GM12878 (cell line): ENCODE measurements around the gene PIK3R5. TPM values are rescaled to one million over a fixed set of nuclear protein-coding genes. Genes with fewer than 3 reads are reported as not detected.

Source experiments
- ATAC-seq: fragments of 200-7000 bp; cut with Tn5 transposase; 3 replicates; pipeline ENCODE4 v1.9.1; 2020; ENCODE audit warnings: mild to moderate bottlenecking, moderate library complexity
- BruUV-seq: library from RNA; stranded (reverse); fragments of 400-500 nt; replicated peaks from 2 replicates; lab custom pipeline; 2021; lab: Mats Ljungman, UMichigan
- CTCF ChIA-PET: fragments of 300-600 bp; sonication (Branson Sonifier 250); formaldehyde crosslinking; extraction: SDS; loops from one replicate; lab custom pipeline; 2021; ENCODE audit warnings: inconsistent platforms; lab: Yijun Ruan, JAX
- POLR2A ChIA-PET: fragments of 350-600 bp; formaldehyde crosslinking; extraction: SDS; loops from one replicate; lab custom pipeline; 2021; ENCODE audit warnings: inconsistent platforms; lab: Charles Lee
- RAD21 ChIA-PET: fragments of 300-600 bp; sonication (Branson Sonifier 250); formaldehyde crosslinking; loops from one replicate; lab custom pipeline; 2023; ENCODE audit warnings: antibody characterized with exemption; ENCODE audit not compliant: unreplicated experiment; lab: Charles Lee
- SMC1A ChIA-PET: fragments of 300-600 bp; sonication (Branson Sonifier 250); formaldehyde crosslinking; loops from one replicate; lab custom pipeline; 2023; ENCODE audit not compliant: unreplicated experiment, uncharacterized antibody; lab: Charles Lee
- DNase-seq: peaks from one replicate; pipeline ENCODE4 v3.0.0-alpha.2; 2011; ENCODE audit warnings: low read depth, low spot score
- FAIRE-seq: peaks from 3 replicates; lab custom pipeline; 2011; peaks lifted over from hg19 to GRCh38; lab: Jason Lieb, UNC
- H2AFZ ChIP-seq: 2 replicates; pipeline ENCODE4 v1.6.0; 2011; ENCODE audit warnings: low read depth, low read length, control low read depth; ENCODE audit not compliant: control insufficient read depth
- H3K27ac ChIP-seq: 2 replicates; pipeline ENCODE4 v1.5.1; 2011; ENCODE audit warnings: control low read depth; ENCODE audit not compliant: control insufficient read depth, insufficient read depth
- H3K27me3 ChIP-seq, 2 experiments: replicated peaks in 1 of 2; 2 replicates each; pipeline versions ENCODE4 v1.6.0 to v1.6.1; 2011; ENCODE audit warnings: low read length in 1 of 2; ENCODE audit not compliant: control insufficient read depth in 2 of 2, insufficient read depth in 2 of 2
- H3K36me3 ChIP-seq, 2 experiments: 2 replicates each; pipeline ENCODE4 v1.5.1; 2011; ENCODE audit warnings: low read length in 1 of 2; ENCODE audit not compliant: control insufficient read depth in 2 of 2, insufficient read depth in 2 of 2
- H3K4me1 ChIP-seq: 2 replicates; pipeline ENCODE4 v1.6.1; 2011; ENCODE audit warnings: mild to moderate bottlenecking, low read length, moderate library complexity, mixed read lengths; ENCODE audit not compliant: control insufficient read depth, insufficient read depth
- H3K4me2 ChIP-seq: 2 replicates; pipeline ENCODE4 v1.6.0; 2011; ENCODE audit warnings: control low read depth; ENCODE audit not compliant: control insufficient read depth, insufficient read depth
- H3K4me3 ChIP-seq: fragments of 200-600 bp; sonication (generic); 2 replicates; pipeline ENCODE4 v1.5.1; 2016
- H3K79me2 ChIP-seq: 2 replicates; pipeline ENCODE4 v1.6.0; 2011; ENCODE audit warnings: low read length; ENCODE audit not compliant: control insufficient read depth, insufficient read depth
- H3K9ac ChIP-seq: 2 replicates; pipeline ENCODE4 v1.8.0; 2011; ENCODE audit warnings: low read length, control low read depth, mixed read lengths; ENCODE audit not compliant: control insufficient read depth, insufficient read depth
- H3K9me3 ChIP-seq: replicated peaks from 3 replicates; pipeline ENCODE4 v1.5.1; 2011; ENCODE audit warnings: mild to moderate bottlenecking, low read length; ENCODE audit not compliant: control insufficient read depth, insufficient read depth
- H4K20me1 ChIP-seq: 2 replicates; pipeline ENCODE4 v1.6.0; 2011; ENCODE audit not compliant: control insufficient read depth, insufficient read depth
- CBFB ChIP-seq: IDR thresholded peaks from 2 replicates; pipeline ENCODE4 v1.6.1; 2016; ENCODE audit warnings: antibody characterized with exemption, low read depth
- CUX1 ChIP-seq: IDR thresholded peaks from 2 replicates; pipeline ENCODE4 v1.6.1; 2012; ENCODE audit warnings: improper control_type of control experiment, low read depth, low read length; ENCODE audit not compliant: insufficient replicate concordance
- DPF2 ChIP-seq: fragments of 450-650 bp; IDR thresholded peaks from 2 replicates; pipeline ENCODE4 v1.6.1; 2017; ENCODE audit warnings: mild to moderate bottlenecking
- RFX5 ChIP-seq: IDR thresholded peaks from 2 replicates; pipeline ENCODE4 v1.6.1; 2011; ENCODE audit warnings: low read depth, low read length, improper control_type of control experiment
- SIN3A ChIP-seq: IDR thresholded peaks from 2 replicates; pipeline ENCODE4 v1.6.1; 2012; ENCODE audit warnings: low read depth, low read length, improper control_type of control experiment
- STAT1 ChIP-seq: fragments of 450-650 bp; conservative IDR thresholded peaks from 2 replicates; pipeline ENCODE4 v1.6.1; 2014; ENCODE audit warnings: antibody characterized with exemption, mild to moderate bottlenecking
- WGBS: methylation state at CpG from one replicate; pipeline ENCODE4 v1.1.6; 2016; ENCODE audit warnings: low lambda C conversion rate; ENCODE audit not compliant: insufficient replicate concordance, insufficient coverage; ENCODE audit errors: missing lambda C conversion rate; 5-methylcytosine and 5-hydroxymethylcytosine counted together
- in situ Hi-C: fragments of 300-500 bp; cut with MboI; formaldehyde crosslinking; loops from 9 replicates; pipeline ENCODE4 v1.14.3; 2018; ENCODE audit warnings: mixed read lengths
- intact Hi-C: fragments of 100-400 bp; cut with micrococcal nuclease; formaldehyde crosslinking; loops from one replicate; pipeline ENCODE4 v1.14.2; 2022; ENCODE audit not compliant: unreplicated experiment
- polyA plus RNA-seq, 11 experiments: library from polyadenylated mRNA; depleted of rRNA in 4 of 11; unstranded in 6 of 11; stranded (reverse) in 5 of 11; fragments of >200 nt; fragmentation: Nextera tagmentation in 4 of 11; fragmentation: Illumina TruSeq in 1 of 11; extraction: Ambion mirVana in 4 of 11; extraction: Trizol in 1 of 11; gene quantifications; 1 replicate in 1 of 11; 2 replicates in 10 of 11; pipeline versions ENCODE4 v1.2.1 to v1.2.3, GENCODE V29; 2011 to 2016; ENCODE audit warnings: inconsistent platforms in 2 of 11, missing spikeins in 2 of 11, low read depth in 1 of 11
- total RNA-seq, 4 experiments: library from RNA; depleted of rRNA in 3 of 4; stranded (reverse); fragments of >200 nt in 3 of 4; fragmentation: Illumina TruSeq in 1 of 4; extraction: Trizol in 1 of 4; gene quantifications; 2 replicates each; pipeline versions ENCODE4 v1.2.1 to v1.2.3, GENCODE V29; 2013 to 2021
- TF ChIP-seq, protein P1 (sequence below): fragments of 450-650 bp; IDR thresholded peaks from 2 replicates; pipeline ENCODE4 v1.6.1; 2017; ENCODE audit warnings: low read depth, mild to moderate bottlenecking, moderate library complexity

The PIK3R5 gene
- total and polyA plus RNA-seq, 10 of the 15 experiments (the other 5 are each of a cell fraction or from before 2014, with no cell fraction given): 9.5 to 50.8 (median 35.5) TPM

- TF ChIP-seq CUX1: no peak
- no peak for TF ChIP-seq STAT1
Measured at GRCh38 chr17:8888704-8889302, 76.7 kb downstream of the PIK3R5 start (continued).

DNA sequence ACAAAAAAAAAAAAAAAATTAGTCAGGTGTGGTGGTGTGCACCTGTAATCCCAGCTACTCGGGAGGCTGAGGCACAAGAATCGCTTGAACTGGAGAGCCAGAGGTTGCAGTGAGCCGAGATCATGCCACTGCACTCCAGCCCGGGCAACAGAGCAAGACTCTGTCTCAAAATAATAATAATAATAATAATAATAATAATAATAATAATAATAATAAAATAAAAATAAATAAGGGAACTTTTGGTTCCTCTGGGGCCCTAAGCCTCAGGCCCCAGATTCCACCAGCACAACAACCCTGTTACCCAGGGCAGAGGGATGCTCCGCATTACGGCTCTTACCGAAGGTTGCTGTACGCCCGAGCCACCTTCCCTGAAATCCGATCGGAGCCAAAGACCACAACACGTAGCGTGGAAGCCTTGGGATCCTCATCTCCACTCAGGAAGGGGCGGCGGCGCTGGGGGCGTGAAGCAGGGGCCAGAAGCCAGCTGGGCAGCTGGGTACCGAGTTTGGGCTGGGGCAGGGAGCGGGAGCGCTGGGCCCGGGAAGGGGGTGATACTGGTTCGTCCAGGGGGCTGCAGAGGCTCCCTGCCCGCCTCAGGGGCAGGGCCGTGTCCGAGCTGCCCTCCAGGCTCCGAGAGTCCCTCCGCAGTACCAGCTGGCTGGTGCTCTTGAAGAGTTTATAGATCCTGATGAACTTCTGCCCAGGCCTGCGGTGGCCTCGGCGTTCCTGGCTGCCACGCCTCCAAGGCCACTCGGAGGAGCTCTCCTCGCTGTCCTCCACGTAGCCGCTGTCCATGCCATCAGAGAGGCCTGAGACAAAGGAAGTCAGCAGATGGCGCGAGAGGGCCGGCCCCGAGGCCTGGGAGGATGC, 77.4 kb downstream of the PIK3R5 start:
- SMC1A ChIA-PET: interaction anchor here (1.1 to 8.0 kb wide), 5 partner anchors 10 to 81 kb away, joined by 3 to 132 read pairs (median 3); partner anchors contain the start of gene PIK3R6
- Histone ChIP-seq H3K4me3 (no peak overlapping the region), H3K9ac (no peak overlapping the region), H3K4me2 (no peak overlapping the region), H3K4me1 (peaks cover 14% of the 10 kb centered on the region), H3K9me3 (no peaks in the 10 kb centered on the region; the same call in 2 of the 3 replicates), H3K36me3 (peaks cover 30 to 55% of the 10 kb centered on the region in 2 experiments; a peak in 3 of 4 replicates), H3K79me2 (peaks cover 6% of the 10 kb centered on the region; the same call in 1 of the 2 replicates), H3K27me3 (no peaks in the 10 kb centered on the region), H4K20me1 (no peaks in the 10 kb centered on the region), H2AFZ (no peak overlapping the region), H3K27ac (no peak overlapping the region)
- CTCF ChIA-PET: interaction anchor here (0.8 to 8.3 kb wide), 3 partner anchors 21 to 110 kb away, joined by 3 to 100 read pairs (median 7); partner anchors contain the start of gene PIK3R6
- no peak for DNase-seq
- intact Hi-C loops: no loop called here
- TF ChIP-seq CBFB: no peak
- no peak for TF ChIP-seq RFX5
- TF ChIP-seq, protein P1, sequence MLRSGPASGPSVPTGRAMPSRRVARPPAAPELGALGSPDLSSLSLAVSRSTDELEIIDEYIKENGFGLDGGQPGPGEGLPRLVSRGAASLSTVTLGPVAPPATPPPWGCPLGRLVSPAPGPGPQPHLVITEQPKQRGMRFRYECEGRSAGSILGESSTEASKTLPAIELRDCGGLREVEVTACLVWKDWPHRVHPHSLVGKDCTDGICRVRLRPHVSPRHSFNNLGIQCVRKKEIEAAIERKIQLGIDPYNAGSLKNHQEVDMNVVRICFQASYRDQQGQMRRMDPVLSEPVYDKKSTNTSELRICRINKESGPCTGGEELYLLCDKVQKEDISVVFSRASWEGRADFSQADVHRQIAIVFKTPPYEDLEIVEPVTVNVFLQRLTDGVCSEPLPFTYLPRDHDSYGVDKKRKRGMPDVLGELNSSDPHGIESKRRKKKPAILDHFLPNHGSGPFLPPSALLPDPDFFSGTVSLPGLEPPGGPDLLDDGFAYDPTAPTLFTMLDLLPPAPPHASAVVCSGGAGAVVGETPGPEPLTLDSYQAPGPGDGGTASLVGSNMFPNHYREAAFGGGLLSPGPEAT: no peak
- no peak for TF ChIP-seq SIN3A
- TF ChIP-seq DPF2: no peak
- 93% methylated on average over 32 of the region's 39 CpGs for WGBS
- FAIRE-seq: no peak
- RAD21 ChIA-PET: no interaction called here
- in situ Hi-C loops: no loop called here
- ATAC-seq: no peak
- BruUV-seq: TSS peak; percentile 33
- POLR2A ChIA-PET: interaction anchor here (0.7 to 8.2 kb wide), 4 partner anchors 19 to 56 kb away, joined by 3 to 74 read pairs (median 5); no protein-coding TSS in a partner anchor
